Measurements from ENCODE around the gene STK40.

STK40 gene

DNA sequence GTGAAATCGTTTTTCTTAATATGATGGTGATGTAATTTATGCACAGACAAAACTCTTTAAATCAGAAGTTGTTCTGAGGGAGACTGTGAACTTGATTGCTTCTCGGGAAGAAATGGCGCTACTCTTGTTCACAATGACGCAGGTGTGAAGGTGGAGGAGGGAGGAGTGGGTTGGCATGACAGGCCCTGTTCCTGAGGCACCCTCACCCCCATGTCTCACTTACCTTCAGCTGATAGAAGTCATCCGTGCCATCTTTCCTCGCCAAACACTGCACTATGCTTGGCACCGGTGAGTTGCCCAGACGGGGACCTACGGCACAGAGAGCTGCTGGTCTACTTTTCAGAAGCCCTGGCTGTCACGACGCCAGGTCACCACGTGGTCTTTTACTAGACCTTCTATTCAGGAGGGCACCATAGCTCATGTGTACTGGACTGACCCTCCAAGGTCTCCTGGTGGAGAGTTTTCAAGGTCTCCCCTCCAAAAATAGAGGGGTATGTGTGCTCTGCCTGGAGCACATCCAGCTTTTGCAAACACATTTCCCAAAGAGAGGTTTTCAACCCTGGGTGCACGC lies 27.1 kb downstream of the STK40 start:
- Histone ChIP-seq H3K9ac (ENCODE audit: low read depth in 1 of 2, low read length in 2 of 2) (no peak overlapping the region), H3K27ac (ENCODE audit: low read depth, low read length) (no peak overlapping the region), H3K4me3 (ENCODE audit: low read depth in 1 of 2, low read length in 2 of 2) (no peak overlapping the region), H3K4me1 (ENCODE audit: control insufficient read depth in 1 of 2, insufficient read depth in 2 of 2, low read length in 2 of 2) (no peaks in the 10 kb centered on the region), H3K27me3 (ENCODE audit: control insufficient read depth in 1 of 2, insufficient read depth in 2 of 2, low read length in 2 of 2) (no peaks in the 10 kb centered on the region), H3K36me3 (ENCODE audit: control insufficient read depth in 1 of 2, insufficient read depth in 2 of 2, low read length in 2 of 2) (peaks cover 34 to 74% of the 10 kb centered on the region in 2 donors), H3K9me3 (ENCODE audit: control insufficient read depth in 1 of 2, low read length in 2 of 2) (no peaks in the 10 kb centered on the region)

DNA sequence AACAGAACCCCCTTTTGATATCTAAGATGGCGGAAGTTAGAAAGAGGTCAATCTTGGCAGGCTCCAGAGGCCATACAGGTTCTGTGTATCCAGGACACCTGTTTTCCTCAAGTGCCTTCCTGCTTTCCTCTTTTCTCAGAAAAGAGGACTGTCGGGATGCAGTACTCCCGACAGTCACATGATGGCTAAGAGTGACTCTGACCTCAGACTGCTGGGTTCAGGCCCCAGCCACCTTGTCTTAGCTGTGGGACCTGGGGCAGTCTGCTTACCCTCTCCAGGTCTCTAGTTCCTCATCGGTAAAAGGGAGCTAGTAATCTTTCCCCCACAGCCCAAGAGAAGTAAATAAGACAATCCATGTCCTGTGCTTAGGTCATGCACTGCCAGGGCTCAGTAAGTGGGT lies 29.9 kb downstream of the STK40 start:
- no peak overlapping the region for H3K27ac ChIP-seq (ENCODE audit: low read depth, low read length)
- no peak overlapping the region for H3K4me3 ChIP-seq (ENCODE audit: low read depth in 1 of 2, low read length in 2 of 2)
- H3K9ac ChIP-seq (ENCODE audit: low read depth in 1 of 2, low read length in 2 of 2), result no peak overlapping the region
- no peaks in the 10 kb centered on the region for H3K9me3 ChIP-seq (ENCODE audit: control insufficient read depth in 1 of 2, low read length in 2 of 2)
- no peaks in the 10 kb centered on the region for H3K27me3 ChIP-seq (ENCODE audit: control insufficient read depth in 1 of 2, insufficient read depth in 2 of 2, low read length in 2 of 2)
- H3K4me1 ChIP-seq (ENCODE audit: control insufficient read depth in 1 of 2, insufficient read depth in 2 of 2, low read length in 2 of 2), result peaks cover 5 to 19% of the 10 kb centered on the region in 2 donors
- H3K36me3 ChIP-seq (ENCODE audit: control insufficient read depth in 1 of 2, insufficient read depth in 2 of 2, low read length in 2 of 2), result peaks cover 35 to 72% of the 10 kb centered on the region in 2 donors

DNA sequence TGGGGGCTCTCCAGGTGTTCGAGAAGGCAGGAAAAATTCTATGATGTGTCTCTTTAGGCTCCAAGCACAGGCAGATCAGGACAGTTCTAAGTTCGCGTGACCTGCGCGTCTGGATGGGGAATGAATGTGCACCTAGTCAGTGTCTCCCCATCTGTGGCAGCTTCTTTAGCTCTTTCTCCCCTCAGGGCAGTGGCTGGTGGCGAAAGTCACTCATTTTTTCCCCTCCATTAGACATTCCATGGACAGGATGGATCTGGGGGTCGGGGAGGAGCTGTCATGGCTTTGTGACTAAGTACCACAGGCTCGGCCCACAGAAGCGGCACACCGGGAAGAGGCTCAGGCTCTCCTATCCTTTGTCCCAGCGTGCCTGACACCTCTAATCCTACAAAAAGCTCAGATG lies 31.2 kb downstream of the STK40 start:
- Histone ChIP-seq H3K9ac (ENCODE audit: low read depth in 1 of 2, low read length in 2 of 2) (no peak overlapping the region), H3K9me3 (ENCODE audit: control insufficient read depth in 1 of 2, low read length in 2 of 2) (no peaks in the 10 kb centered on the region), H3K4me3 (ENCODE audit: low read depth in 1 of 2, low read length in 2 of 2) (no peak overlapping the region), H3K27me3 (ENCODE audit: control insufficient read depth in 1 of 2, insufficient read depth in 2 of 2, low read length in 2 of 2) (no peaks in the 10 kb centered on the region), H3K27ac (ENCODE audit: low read depth, low read length) (no peak overlapping the region), H3K4me1 (ENCODE audit: control insufficient read depth in 1 of 2, insufficient read depth in 2 of 2, low read length in 2 of 2) (peaks cover 5 to 26% of the 10 kb centered on the region in 2 donors), H3K36me3 (ENCODE audit: control insufficient read depth in 1 of 2, insufficient read depth in 2 of 2, low read length in 2 of 2) (peaks cover 39 to 71% of the 10 kb centered on the region in 2 donors)

DNA sequence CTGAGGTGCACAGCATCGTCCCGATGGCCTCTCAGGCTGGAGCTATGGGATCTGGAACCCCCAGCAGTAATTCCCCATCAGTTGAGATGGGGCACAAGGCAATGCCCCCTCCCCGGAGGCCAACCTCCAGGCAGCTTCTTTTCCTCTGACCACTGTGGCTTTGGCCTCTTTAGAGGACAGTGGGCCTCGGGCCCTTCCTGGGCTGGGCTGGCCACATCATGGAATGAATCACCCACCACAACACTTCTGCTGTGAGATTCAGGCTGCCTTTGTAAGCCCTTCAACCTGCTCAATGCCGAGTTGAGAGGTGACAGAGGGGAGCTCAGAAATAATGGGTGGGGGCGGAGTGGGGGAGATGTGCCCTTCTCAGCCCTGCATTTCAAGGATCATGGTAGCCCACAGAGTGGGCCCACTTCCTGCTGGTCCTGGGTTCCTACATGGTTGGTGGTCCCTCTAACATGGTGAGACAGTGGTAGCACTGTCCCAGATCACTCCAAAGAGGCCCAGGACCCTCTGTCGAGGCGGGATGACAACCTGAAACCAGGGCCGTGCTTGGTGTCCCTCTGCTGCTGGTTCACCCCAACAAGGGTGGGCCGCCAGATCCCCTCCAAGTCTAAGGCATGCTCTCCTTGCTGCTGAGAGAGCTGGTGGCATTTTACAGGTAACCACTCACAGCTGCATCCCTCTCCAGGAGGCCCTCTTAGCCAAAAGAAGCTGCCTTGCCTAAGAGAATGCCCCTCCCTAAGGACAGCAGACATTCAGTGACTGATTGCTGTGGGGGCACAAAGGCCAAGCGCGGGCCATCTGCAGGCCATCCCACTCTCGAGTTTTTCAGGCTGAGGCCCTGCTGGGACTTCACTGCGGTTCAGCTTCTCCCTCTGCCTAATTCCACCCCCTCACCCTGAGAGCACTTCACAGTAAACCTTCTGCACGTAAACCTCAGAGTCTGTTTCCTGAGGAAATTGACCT lies 32.5 kb downstream of the STK40 start:
- no peak overlapping the region for H3K9ac ChIP-seq (ENCODE audit: low read depth in 1 of 2, low read length in 2 of 2)
- H3K36me3 ChIP-seq (ENCODE audit: control insufficient read depth in 1 of 2, insufficient read depth in 2 of 2, low read length in 2 of 2), result peaks cover 44 to 71% of the 10 kb centered on the region in 2 donors
- no peak overlapping the region for H3K27ac ChIP-seq (ENCODE audit: low read depth, low read length)
- peaks cover 5 to 26% of the 10 kb centered on the region in 2 donors for H3K4me1 ChIP-seq (ENCODE audit: control insufficient read depth in 1 of 2, insufficient read depth in 2 of 2, low read length in 2 of 2)
- no peak overlapping the region for H3K4me3 ChIP-seq (ENCODE audit: low read depth in 1 of 2, low read length in 2 of 2)
- H3K27me3 ChIP-seq (ENCODE audit: control insufficient read depth in 1 of 2, insufficient read depth in 2 of 2, low read length in 2 of 2), result no peaks in the 10 kb centered on the region
- no peaks in the 10 kb centered on the region for H3K9me3 ChIP-seq (ENCODE audit: control insufficient read depth in 1 of 2, low read length in 2 of 2)

DNA sequence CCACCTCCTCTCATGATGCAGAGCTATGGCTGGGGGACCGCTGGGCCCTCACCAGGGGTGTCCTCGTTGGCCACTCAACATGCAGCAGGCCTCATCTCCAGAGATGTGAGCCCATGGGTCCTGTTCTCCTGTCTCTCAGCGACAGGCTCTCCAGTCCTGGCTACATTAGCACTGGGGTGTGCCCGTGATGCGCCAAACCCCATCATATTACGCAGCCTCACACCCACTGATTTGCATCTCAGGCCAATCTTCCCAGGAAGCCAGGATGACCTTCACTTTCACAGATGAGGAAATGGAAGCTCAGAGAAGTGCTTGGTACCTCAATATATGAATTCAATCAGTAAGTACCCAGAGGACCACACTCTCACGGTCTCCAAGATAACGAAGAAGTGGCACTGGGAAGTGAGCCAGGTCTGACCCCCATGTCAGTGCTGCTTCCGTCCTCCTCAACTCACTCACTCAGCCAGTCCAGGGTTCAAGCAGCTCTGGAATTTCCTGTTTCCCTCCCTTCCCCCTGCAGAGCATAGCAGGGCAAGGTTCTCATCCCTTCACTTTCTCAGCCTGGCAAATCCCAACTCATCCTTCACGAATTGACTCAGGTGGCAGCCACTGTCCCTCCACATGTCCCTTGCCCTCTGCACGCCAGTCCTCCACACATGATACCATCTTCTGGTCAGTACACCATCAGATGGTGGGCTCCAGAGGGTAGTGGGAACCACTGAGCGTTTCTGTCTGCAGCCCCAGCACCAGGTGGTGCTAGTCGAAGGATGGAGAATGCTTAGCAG lies 33.4 kb downstream of the STK40 start:
- H3K36me3 ChIP-seq (ENCODE audit: control insufficient read depth in 1 of 2, insufficient read depth in 2 of 2, low read length in 2 of 2), result peaks cover 49 to 72% of the 10 kb centered on the region in 2 donors
- no peaks in the 10 kb centered on the region for H3K9me3 ChIP-seq (ENCODE audit: control insufficient read depth in 1 of 2, low read length in 2 of 2)
- H3K27ac ChIP-seq (ENCODE audit: low read depth, low read length), result no peak overlapping the region
- no peaks in the 10 kb centered on the region for H3K27me3 ChIP-seq (ENCODE audit: control insufficient read depth in 1 of 2, insufficient read depth in 2 of 2, low read length in 2 of 2)
- no peak overlapping the region for H3K9ac ChIP-seq (ENCODE audit: low read depth in 1 of 2, low read length in 2 of 2)
- peaks cover 5 to 26% of the 10 kb centered on the region in 2 donors for H3K4me1 ChIP-seq (ENCODE audit: control insufficient read depth in 1 of 2, insufficient read depth in 2 of 2, low read length in 2 of 2)
- H3K4me3 ChIP-seq (ENCODE audit: low read depth in 1 of 2, low read length in 2 of 2), result no peak overlapping the region

DNA sequence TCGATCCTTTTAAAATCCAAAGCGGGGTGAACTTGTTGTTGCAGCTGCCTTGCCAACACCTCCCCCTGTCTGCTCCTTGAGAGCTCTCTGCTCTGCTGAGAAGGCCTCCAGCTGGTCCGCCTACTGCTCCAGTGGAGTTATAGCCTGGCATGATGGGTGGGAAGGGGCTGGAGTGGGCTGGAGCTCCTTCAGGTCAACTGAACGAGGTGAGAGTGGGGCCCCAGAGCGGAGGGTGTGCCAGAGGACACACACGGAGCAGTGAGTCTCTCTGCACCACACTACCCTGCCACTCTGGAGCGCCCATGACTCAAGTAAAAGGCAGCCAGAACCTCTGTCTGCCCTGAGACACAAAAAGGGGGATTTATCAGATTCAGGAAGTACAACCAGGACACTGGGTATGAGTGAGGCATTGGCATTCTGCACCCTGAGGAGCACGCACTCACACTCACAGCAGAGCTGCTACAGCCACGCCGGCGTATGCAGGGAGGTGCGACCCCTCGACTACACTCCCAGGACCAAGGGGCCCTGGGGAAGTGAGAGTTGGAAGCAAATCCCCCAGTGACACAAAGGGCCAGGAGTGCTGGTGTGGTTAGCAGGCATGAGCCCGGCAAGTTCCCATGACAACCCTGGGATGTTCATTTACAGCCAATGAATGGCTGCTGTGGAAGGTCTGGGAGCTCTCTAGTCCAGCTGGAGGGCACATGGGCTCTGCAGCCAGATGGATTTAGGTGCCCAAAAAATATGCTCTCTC lies 34.3 kb downstream of the STK40 start:
- peak overlapping the region; percentile 30 for H3K27ac ChIP-seq (ENCODE audit: low read depth, low read length)
- H3K27me3 ChIP-seq (ENCODE audit: control insufficient read depth in 1 of 2, insufficient read depth in 2 of 2, low read length in 2 of 2), result no peaks in the 10 kb centered on the region
- H3K9ac ChIP-seq (ENCODE audit: low read depth in 1 of 2, low read length in 2 of 2), result no peak overlapping the region
- H3K4me1 ChIP-seq (ENCODE audit: control insufficient read depth in 1 of 2, insufficient read depth in 2 of 2, low read length in 2 of 2), result peaks cover 5 to 26% of the 10 kb centered on the region in 2 donors
- H3K4me3 ChIP-seq (ENCODE audit: low read depth in 1 of 2, low read length in 2 of 2), result no peak overlapping the region
- H3K9me3 ChIP-seq (ENCODE audit: control insufficient read depth in 1 of 2, low read length in 2 of 2), result no peaks in the 10 kb centered on the region
- H3K36me3 ChIP-seq (ENCODE audit: control insufficient read depth in 1 of 2, insufficient read depth in 2 of 2, low read length in 2 of 2), result peaks cover 50 to 75% of the 10 kb centered on the region in 2 donors

DNA sequence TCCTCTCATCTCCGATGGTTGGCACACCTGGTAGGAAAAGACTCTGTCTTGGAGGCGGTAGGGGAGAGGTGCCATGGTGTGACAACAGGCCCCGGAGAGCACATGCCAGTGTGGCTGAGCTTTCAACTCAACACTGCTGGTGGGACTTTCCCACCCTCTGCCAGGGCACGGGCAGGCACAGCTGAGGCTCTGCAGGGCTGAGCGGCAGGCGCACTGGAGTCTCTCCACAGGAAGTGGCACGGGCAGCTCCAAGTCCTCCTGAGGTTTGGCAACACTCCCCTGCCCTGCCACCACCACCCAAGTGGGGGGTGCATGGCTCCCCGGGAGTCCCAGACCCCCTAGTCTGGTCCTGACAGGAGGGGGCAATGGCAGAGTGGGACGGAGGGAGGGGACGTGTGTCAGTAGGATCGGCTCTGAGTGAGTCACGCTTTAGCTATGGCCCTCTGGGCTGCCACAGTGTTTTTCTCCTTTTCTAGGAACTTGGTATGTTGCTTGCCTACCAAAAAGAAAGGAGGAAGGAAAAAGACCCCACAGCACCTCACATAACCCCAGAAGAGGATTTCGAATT lies 35.0 kb downstream of the STK40 start:
- H3K27ac ChIP-seq (ENCODE audit: low read depth, low read length), result no peak overlapping the region

DNA sequence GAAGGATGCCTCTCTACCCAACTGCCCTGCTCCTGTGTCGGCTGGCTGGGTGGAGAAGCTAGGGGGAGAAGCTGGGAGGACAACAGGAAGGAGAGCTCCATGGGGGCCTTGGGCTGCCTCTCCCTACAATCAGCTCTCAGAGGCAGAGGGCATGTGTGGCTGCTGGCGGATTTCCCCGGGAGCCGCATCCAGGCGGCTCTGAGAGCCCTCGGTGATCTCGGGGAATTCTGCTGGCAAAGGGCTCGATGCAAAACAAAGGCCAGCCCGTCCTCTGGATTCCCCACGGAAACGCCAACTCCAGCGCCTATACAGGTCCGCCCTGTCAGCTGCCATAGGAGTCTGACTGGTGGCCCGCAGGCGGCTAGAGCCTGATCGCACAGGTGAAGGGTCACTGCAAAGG lies 35.9 kb downstream of the STK40 start:
- Histone ChIP-seq H3K4me1 (ENCODE audit: control insufficient read depth in 1 of 2, insufficient read depth in 2 of 2, low read length in 2 of 2) (peaks cover 5 to 26% of the 10 kb centered on the region in 2 donors), H3K36me3 (ENCODE audit: control insufficient read depth in 1 of 2, insufficient read depth in 2 of 2, low read length in 2 of 2) (peaks cover 55 to 78% of the 10 kb centered on the region in 2 donors), H3K27me3 (ENCODE audit: control insufficient read depth in 1 of 2, insufficient read depth in 2 of 2, low read length in 2 of 2) (no peaks in the 10 kb centered on the region), H3K9ac (ENCODE audit: low read depth in 1 of 2, low read length in 2 of 2) (no peak overlapping the region), H3K27ac (ENCODE audit: low read depth, low read length) (no peak overlapping the region), H3K4me3 (ENCODE audit: low read depth in 1 of 2, low read length in 2 of 2) (no peak overlapping the region), H3K9me3 (ENCODE audit: control insufficient read depth in 1 of 2, low read length in 2 of 2) (no peaks in the 10 kb centered on the region)

More for the DNA sequence above, 35.0 kb downstream of the STK40 start:
- no peak overlapping the region for H3K4me3 ChIP-seq (ENCODE audit: low read depth in 1 of 2, low read length in 2 of 2)
- peaks cover 5 to 26% of the 10 kb centered on the region in 2 donors for H3K4me1 ChIP-seq (ENCODE audit: control insufficient read depth in 1 of 2, insufficient read depth in 2 of 2, low read length in 2 of 2)
- H3K36me3 ChIP-seq (ENCODE audit: control insufficient read depth in 1 of 2, insufficient read depth in 2 of 2, low read length in 2 of 2), result peaks cover 53 to 79% of the 10 kb centered on the region in 2 donors
- H3K9me3 ChIP-seq (ENCODE audit: control insufficient read depth in 1 of 2, low read length in 2 of 2), result no peaks in the 10 kb centered on the region
- H3K9ac ChIP-seq (ENCODE audit: low read depth in 1 of 2, low read length in 2 of 2), result no peak overlapping the region
- H3K27me3 ChIP-seq (ENCODE audit: control insufficient read depth in 1 of 2, insufficient read depth in 2 of 2, low read length in 2 of 2), result no peaks in the 10 kb centered on the region

DNA sequence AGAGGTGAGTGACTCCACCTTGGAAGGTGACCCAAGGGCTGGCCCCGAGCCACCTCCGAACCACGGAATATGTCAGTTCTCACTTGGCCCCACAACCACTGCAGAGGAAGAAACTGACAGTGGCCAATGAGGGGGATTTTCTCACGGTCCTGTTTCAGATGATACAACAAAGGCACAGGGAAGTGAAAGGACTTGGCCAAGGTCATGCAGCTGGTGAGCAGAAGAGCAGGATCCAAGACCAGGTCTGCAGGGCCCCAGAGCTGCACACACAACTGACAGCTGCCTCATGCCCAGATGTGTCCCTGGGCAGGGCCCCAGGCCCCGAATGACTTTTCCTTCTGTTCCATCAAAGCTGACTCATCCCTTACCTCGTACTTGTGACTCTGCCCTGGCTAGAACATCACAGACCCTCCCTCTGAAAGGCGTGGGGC lies 36.5 kb downstream of the STK40 start:
- H3K4me1 ChIP-seq (ENCODE audit: control insufficient read depth in 1 of 2, insufficient read depth in 2 of 2, low read length in 2 of 2), result peaks cover 5 to 26% of the 10 kb centered on the region in 2 donors
- H3K36me3 ChIP-seq (ENCODE audit: control insufficient read depth in 1 of 2, insufficient read depth in 2 of 2, low read length in 2 of 2), result peaks cover 58 to 78% of the 10 kb centered on the region in 2 donors
- no peaks in the 10 kb centered on the region for H3K9me3 ChIP-seq (ENCODE audit: control insufficient read depth in 1 of 2, low read length in 2 of 2)
- no peak overlapping the region for H3K4me3 ChIP-seq (ENCODE audit: low read depth in 1 of 2, low read length in 2 of 2)
- H3K27ac ChIP-seq (ENCODE audit: low read depth, low read length), result no peak overlapping the region
- H3K27me3 ChIP-seq (ENCODE audit: control insufficient read depth in 1 of 2, insufficient read depth in 2 of 2, low read length in 2 of 2), result no peaks in the 10 kb centered on the region
- no peak overlapping the region for H3K9ac ChIP-seq (ENCODE audit: low read depth in 1 of 2, low read length in 2 of 2)

Data from duodenal mucosa (tissue), 2 donors.